AG09319 (cell line): ENCODE measurements around the gene SLBP.

Experiments used
- DNase-seq: peaks from one replicate; pipeline ENCODE4 v3.0.0-alpha.2; 2010; ENCODE audit warnings: low read depth; ENCODE audit errors: extremely low read depth
- CTCF ChIP-seq: IDR thresholded peaks from 2 replicates; pipeline ENCODE4 v1.5.1; 2011; ENCODE audit warnings: low read depth, mild to moderate bottlenecking, inconsistent platforms, low read length, moderate library complexity

SLBP gene

GRCh38 chr4:1686440-1687036, 25.6 kb downstream of the SLBP start:
- DNase-seq = no peak

GRCh38 chr4:1685235-1686150, 26.6 kb downstream of the SLBP start:
- no peak for TF ChIP-seq CTCF
- DNase-seq = no peak

More at GRCh38 chr4:1686440-1687036, 25.6 kb downstream of the SLBP start:
- TF ChIP-seq CTCF = no peak

GRCh38 chr4:1684506-1685234, 27.4 kb downstream of the SLBP start:
- no peak for TF ChIP-seq CTCF
- no peak for DNase-seq

GRCh38 chr4:1683736-1684505, 28.2 kb downstream of the SLBP start, which contains the start of gene FAM53A:
Gene FAM53A, minus strand, starts transcription at chr4:1684313. Its CDS starts 15,572 bp downstream, at chr4:1668741.
- TF ChIP-seq CTCF = no peak
- peak; percentile 60 for DNase-seq

- TF ChIP-seq CTCF = no peak
- DNase-seq = peak; percentile 38
Observed at GRCh38 chr4:1683261-1683735, 28.8 kb downstream of the SLBP start.

GRCh38 chr4:1682860-1683259, 29.3 kb downstream of the SLBP start:
- no peak for DNase-seq
- TF ChIP-seq CTCF = no peak
